SK-N-MC (cell line): ENCODE data around the gene DDC.

Experiments
- EZH2 ChIP-seq: fragments of 200-600 bp; sonication (generic); IDR thresholded peaks from one replicate; pipeline ENCODE4 v1.6.1; 2017; ENCODE audit warnings: antibody characterized with exemption
- FOXP2 ChIP-seq: optimal IDR thresholded peaks from 2 replicates; pipeline ENCODE3; 2011; ENCODE audit warnings: mild to moderate bottlenecking, moderate library complexity; ENCODE audit not compliant: insufficient read depth; ENCODE audit errors: extremely low read length, control extremely low read depth
- POLR2AphosphoS5 ChIP-seq: IDR thresholded peaks from 2 replicates; pipeline ENCODE4 v1.6.1; 2012; ENCODE audit warnings: mild to moderate bottlenecking, low read depth, low read length, borderline replicate concordance

DNA sequence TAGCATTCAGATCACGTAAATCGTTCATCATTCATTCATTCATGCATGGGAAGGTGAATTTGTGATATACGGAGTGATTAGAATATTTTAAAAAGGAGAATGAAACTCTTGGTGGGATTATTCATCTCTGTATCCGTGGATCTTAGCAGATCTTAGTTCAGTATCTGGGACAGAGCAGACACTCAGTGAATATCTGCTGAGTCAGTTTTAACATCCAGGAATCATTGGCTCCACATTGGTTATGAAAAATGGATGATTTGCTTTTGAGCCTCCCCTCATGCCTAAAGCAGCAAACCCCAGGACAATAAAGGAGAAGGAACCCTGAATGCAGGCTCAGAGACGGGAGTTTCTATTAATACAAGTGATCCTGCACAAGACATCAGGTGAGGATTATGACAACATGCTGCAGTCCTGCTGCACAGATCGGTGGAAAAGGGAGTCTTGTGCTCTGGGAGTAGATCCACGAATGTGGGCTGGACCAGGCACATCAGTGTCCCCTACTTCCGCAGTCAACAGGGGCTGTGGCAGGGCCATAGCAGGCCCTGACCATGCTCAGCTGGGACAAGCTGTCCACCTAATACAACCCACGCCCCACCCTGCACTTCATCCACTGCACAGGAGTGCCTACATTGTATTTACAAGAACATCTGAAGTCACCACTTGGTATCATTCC is 88.1 kb downstream of the DDC start:
- TF ChIP-seq POLR2AphosphoS5 (no peak), EZH2 (no peak), FOXP2 (no peak)
